Limb (tissue), 2 donors: ENCODE data around the gene ITGA3.

ENCODE experiments used
- DNase-seq, 2 donors: peaks; one replicate each; pipeline ENCODE4 v3.0.0-alpha.2; 2016; ENCODE audit errors: extremely low spot score in 2 of 2

ITGA3 gene

GRCh38 chr17:50107790-50108414 is 52.0 kb downstream of the ITGA3 start:
- no peak for DNase-seq

- DNase-seq = no peak
Measured at GRCh38 chr17:50108556-50108955, 52.6 kb downstream of the ITGA3 start.

GRCh38 chr17:50109207-50109606 is 53.3 kb downstream of the ITGA3 start:
- DNase-seq = no peak

GRCh38 chr17:50109785-50110184 is 53.9 kb downstream of the ITGA3 start:
- DNase-seq = no peak

- DNase-seq = no peak
Measured at GRCh38 chr17:50110591-50111349, 54.9 kb downstream of the ITGA3 start.

GRCh38 chr17:50111673-50112655 is 56.1 kb downstream of the ITGA3 start:
- DNase-seq = no peak

- DNase-seq = no peak
Measured at GRCh38 chr17:50112694-50113093, 56.8 kb downstream of the ITGA3 start.

GRCh38 chr17:50113624-50114320 is 57.9 kb downstream of the ITGA3 start:
- DNase-seq = no peak

GRCh38 chr17:50114401-50114800 is 58.5 kb downstream of the ITGA3 start:
- DNase-seq = no peak

- peak in 1 of 2 donors; percentile 56 for DNase-seq
Measured at GRCh38 chr17:50114849-50115357, 59.0 kb downstream of the ITGA3 start.

DNA sequence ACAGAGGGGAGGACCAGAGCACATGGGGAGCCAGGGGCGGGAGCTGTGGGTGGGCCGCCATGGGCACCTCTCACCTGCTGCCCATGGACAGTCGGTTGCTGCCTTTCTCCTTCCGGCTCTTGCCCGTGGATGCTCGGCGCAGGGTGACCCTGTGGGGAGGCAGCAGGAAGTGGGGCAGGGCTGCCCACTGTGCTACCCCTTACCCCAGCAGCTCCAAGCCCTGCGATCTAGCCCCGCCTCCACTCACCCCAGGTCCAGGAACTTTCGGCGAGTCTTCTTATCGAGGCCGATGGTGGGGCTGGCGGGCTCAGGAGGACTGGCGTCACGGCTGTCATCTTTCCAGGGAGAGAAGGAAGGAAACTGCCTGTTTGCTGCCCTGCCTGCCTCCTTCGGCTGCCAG is 59.8 kb downstream of the ITGA3 start:
- no peak for DNase-seq

GRCh38 chr17:50117202-50118051 is 61.5 kb downstream of the ITGA3 start:
- peak; percentile 34 to 77 for DNase-seq

DNA sequence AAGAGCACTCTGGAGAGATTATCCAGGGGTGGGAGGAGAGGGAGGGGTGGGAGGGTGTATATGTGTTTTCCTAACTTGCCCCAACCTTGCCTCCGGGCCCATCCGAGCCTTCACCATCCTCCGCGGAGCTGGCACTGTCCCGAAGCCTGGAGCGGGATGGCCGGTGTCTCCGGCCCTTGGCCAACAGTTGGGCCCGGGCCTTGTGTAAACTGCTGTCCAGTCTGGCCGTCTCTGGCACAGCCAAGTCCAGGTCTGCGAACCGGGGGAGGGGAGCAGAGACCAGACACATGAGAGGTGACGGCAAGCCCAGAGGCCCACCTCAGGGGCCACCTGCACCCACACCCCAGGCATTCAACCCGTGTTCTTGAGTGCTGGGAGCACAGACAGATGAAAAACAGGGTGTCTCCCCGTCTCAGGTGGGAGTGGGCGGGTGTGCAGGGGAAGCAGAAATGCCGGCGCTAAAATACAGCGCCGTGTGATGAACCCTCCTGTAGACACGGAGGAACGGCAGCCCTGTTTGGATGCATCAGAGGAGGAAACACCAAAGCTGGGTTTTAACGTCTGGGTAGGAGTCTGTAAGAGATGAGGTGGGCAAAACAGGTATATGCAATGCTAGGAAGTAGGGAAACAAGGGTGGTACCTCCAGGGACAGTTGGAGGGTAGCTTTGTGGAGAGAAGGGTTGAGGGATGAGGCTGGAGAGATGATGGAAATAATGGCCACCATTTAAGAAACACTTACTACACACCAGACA is 62.3 kb downstream of the ITGA3 start:
- DNase-seq = no peak

DNA sequence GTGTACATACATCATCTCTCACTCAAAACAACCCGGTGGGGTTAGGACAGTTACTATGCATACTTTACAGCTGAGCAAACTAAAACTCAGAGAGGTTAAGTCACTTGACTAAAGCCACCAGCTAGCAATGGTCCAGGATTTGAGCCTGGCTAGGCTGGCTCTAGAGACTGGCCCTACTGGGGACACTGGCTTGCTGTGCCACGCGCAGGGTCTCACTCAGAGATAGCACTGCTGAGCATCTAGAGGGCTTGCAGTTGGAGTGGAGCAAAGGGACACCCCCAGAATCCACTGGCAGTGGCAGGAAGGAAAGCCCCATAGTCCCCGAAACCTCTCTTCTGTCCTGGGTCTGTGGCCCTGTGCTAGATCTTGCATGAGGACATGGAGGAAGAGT is 62.9 kb downstream of the ITGA3 start:
- no peak for DNase-seq

DNA sequence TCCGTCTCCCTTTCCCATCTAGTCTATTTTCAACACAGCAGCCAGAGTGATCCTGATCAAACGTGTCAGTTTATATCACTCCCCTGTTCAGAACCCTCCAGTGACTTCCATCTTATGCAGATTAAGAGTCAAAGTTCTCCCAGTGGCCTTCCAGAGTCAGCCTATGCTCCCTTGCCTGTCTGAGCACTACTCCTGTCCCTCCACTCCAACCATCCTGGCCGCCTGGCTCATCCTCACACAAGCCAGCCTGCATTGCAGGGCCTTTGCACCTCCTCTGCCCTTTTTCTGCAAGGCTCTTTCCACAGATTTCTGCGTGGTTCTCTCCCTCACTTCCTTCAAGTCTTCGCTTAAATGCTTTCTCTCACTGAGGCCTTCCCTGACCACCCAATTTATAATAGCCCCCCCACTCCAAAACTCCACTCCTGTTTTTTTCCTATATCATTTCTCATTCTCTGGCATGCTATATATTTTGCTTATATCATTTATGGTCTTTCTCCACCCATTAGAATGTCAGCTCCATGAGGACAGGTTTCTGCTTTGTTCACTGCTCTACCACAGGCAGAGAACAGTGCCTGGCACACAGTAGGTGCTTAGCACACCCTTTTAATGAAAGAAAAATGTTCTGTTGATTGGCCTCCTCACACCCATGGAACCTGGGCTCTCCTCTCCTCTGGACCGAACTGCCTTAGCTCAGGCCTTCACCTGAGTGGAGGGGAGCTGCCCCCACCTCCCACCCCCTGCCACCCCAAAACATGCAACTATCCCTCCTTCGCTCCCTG is 64.8 kb downstream of the ITGA3 start:
- DNase-seq = no peak

GRCh38 chr17:50122945-50123344 is 67.0 kb downstream of the ITGA3 start:
- DNase-seq = no peak

- DNase-seq = no peak
Measured at GRCh38 chr17:50123649-50124349, 67.9 kb downstream of the ITGA3 start.

DNA sequence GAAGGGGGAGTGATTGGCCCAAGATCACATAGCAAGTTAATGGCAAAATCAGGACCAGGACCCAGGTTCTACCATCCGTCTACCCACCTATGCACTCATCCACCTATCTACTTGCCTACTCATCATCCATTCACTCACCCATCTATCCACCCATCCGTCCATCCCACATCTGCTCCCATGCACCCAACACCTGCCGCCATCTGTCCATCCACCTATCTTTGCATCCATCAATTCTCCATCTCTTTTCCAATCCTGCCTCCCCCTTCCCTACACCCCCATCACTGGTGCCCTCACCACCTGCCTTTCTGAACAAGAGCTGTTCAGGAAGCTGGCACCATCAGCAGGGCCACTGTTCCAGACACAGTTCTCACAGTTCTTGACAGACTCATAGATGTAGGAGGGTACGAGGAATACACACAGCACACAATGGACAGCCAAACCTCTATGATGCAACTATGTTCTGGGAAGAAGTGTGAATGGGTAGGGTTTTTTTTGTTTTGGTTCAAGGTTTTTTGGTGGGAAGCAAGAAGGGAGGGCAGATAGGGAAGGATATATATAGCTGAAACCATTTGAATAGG is 69.6 kb downstream of the ITGA3 start:
- no peak for DNase-seq
